ENCODE measurements around the gene SEMA3A. TPM values are rescaled to one million over a fixed set of nuclear protein-coding genes. Genes with fewer than 3 reads are reported as not detected.

The SEMA3A gene
- total RNA-seq, 1 experiment from 2014 or later = 32.2 TPM

DNA sequence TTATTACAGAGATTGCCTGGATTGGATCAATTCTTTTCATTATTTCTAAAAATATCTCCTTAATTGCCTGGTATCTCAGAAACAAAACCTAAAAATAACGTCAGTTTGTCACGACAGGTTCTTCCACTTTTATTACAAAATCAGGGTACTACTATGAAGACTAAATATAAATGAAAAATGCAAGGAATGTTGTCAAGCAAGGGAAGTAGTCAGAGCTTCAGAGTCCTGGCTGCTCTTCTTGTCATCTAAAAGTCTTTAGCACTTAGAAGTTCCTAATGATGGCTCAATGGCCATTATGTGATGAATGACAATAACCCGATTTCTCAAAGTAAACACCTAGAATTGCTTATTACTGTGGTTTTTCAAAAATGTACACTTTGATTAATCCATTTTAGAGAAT, 192.2 kb downstream of the SEMA3A start:
- TF ChIP-seq ESRRA (CRISPR knock-in tag; IDR thresholded peaks at IDR 0.05; ENCODE audit: borderline replicate concordance) = no peak
- no peak for TF ChIP-seq EMX1 (CRISPR knock-in tag; IDR thresholded peaks at IDR 0.05)
- no peak for TF ChIP-seq CREB1 (CRISPR knock-in tag; IDR thresholded peaks at IDR 0.05)
- TF ChIP-seq, protein P1, sequence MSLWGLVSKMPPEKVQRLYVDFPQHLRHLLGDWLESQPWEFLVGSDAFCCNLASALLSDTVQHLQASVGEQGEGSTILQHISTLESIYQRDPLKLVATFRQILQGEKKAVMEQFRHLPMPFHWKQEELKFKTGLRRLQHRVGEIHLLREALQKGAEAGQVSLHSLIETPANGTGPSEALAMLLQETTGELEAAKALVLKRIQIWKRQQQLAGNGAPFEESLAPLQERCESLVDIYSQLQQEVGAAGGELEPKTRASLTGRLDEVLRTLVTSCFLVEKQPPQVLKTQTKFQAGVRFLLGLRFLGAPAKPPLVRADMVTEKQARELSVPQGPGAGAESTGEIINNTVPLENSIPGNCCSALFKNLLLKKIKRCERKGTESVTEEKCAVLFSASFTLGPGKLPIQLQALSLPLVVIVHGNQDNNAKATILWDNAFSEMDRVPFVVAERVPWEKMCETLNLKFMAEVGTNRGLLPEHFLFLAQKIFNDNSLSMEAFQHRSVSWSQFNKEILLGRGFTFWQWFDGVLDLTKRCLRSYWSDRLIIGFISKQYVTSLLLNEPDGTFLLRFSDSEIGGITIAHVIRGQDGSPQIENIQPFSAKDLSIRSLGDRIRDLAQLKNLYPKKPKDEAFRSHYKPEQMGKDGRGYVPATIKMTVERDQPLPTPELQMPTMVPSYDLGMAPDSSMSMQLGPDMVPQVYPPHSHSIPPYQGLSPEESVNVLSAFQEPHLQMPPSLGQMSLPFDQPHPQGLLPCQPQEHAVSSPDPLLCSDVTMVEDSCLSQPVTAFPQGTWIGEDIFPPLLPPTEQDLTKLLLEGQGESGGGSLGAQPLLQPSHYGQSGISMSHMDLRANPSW (CRISPR knock-in tag; conservative IDR thresholded peaks at IDR 0.05; ENCODE audit: low read depth) = no peak
- TF ChIP-seq, protein P2, sequence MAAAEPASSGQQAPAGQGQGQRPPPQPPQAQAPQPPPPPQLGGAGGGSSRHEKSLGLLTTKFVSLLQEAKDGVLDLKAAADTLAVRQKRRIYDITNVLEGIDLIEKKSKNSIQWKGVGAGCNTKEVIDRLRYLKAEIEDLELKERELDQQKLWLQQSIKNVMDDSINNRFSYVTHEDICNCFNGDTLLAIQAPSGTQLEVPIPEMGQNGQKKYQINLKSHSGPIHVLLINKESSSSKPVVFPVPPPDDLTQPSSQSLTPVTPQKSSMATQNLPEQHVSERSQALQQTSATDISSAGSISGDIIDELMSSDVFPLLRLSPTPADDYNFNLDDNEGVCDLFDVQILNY (CRISPR knock-in tag; IDR thresholded peaks at IDR 0.05) = no peak
- TF ChIP-seq IRF2 (CRISPR knock-in tag; IDR thresholded peaks at IDR 0.05; ENCODE audit: borderline replicate concordance, low read depth) = no peak
- TF ChIP-seq ZNF232 (CRISPR knock-in tag; IDR thresholded peaks at IDR 0.05) = no peak
- TF ChIP-seq NR3C1 (CRISPR knock-in tag; conservative IDR thresholded peaks at IDR 0.05; ENCODE audit: low read depth) = no peak
- TF ChIP-seq, protein P3, sequence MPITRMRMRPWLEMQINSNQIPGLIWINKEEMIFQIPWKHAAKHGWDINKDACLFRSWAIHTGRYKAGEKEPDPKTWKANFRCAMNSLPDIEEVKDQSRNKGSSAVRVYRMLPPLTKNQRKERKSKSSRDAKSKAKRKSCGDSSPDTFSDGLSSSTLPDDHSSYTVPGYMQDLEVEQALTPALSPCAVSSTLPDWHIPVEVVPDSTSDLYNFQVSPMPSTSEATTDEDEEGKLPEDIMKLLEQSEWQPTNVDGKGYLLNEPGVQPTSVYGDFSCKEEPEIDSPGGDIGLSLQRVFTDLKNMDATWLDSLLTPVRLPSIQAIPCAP (CRISPR knock-in tag; IDR thresholded peaks at IDR 0.05) = no peak
- TF ChIP-seq, protein P4, sequence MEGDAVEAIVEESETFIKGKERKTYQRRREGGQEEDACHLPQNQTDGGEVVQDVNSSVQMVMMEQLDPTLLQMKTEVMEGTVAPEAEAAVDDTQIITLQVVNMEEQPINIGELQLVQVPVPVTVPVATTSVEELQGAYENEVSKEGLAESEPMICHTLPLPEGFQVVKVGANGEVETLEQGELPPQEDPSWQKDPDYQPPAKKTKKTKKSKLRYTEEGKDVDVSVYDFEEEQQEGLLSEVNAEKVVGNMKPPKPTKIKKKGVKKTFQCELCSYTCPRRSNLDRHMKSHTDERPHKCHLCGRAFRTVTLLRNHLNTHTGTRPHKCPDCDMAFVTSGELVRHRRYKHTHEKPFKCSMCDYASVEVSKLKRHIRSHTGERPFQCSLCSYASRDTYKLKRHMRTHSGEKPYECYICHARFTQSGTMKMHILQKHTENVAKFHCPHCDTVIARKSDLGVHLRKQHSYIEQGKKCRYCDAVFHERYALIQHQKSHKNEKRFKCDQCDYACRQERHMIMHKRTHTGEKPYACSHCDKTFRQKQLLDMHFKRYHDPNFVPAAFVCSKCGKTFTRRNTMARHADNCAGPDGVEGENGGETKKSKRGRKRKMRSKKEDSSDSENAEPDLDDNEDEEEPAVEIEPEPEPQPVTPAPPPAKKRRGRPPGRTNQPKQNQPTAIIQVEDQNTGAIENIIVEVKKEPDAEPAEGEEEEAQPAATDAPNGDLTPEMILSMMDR (IDR thresholded peaks at IDR 0.05) = no peak
- no peak for TF ChIP-seq ZNF263 (CRISPR knock-in tag; IDR thresholded peaks at IDR 0.05; ENCODE audit: low read depth)
- no peak for TF ChIP-seq SOX15 (CRISPR knock-in tag; IDR thresholded peaks at IDR 0.05)
- TF ChIP-seq ZNF317 (CRISPR knock-in tag; IDR thresholded peaks at IDR 0.05; ENCODE audit: borderline replicate concordance, low read depth) = no peak
- no peak for TF ChIP-seq GTF2I (CRISPR knock-in tag; conservative IDR thresholded peaks at IDR 0.05)
- TF ChIP-seq FOXK1 (CRISPR knock-in tag; IDR thresholded peaks at IDR 0.05) = no peak
- TF ChIP-seq ZNF396 (CRISPR knock-in tag; IDR thresholded peaks at IDR 0.05; ENCODE audit: borderline replicate concordance) = no peak
- TF ChIP-seq ATF1 (CRISPR knock-in tag; IDR thresholded peaks at IDR 0.05) = no peak
- TF ChIP-seq, protein P5, sequence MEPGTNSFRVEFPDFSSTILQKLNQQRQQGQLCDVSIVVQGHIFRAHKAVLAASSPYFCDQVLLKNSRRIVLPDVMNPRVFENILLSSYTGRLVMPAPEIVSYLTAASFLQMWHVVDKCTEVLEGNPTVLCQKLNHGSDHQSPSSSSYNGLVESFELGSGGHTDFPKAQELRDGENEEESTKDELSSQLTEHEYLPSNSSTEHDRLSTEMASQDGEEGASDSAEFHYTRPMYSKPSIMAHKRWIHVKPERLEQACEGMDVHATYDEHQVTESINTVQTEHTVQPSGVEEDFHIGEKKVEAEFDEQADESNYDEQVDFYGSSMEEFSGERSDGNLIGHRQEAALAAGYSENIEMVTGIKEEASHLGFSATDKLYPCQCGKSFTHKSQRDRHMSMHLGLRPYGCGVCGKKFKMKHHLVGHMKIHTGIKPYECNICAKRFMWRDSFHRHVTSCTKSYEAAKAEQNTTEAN (CRISPR knock-in tag; IDR thresholded peaks at IDR 0.05) = no peak
- TF ChIP-seq, protein P6, sequence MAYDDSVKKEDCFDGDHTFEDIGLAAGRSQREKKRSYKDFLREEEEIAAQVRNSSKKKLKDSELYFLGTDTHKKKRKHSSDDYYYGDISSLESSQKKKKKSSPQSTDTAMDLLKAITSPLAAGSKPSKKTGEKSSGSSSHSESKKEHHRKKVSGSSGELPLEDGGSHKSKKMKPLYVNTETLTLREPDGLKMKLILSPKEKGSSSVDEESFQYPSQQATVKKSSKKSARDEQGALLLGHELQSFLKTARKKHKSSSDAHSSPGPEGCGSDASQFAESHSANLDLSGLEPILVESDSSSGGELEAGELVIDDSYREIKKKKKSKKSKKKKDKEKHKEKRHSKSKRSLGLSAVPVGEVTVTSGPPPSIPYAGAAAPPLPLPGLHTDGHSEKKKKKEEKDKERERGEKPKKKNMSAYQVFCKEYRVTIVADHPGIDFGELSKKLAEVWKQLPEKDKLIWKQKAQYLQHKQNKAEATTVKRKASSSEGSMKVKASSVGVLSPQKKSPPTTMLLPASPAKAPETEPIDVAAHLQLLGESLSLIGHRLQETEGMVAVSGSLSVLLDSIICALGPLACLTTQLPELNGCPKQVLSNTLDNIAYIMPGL (CRISPR knock-in tag; IDR thresholded peaks at IDR 0.05) = no peak
- H3K27ac Mint-ChIP-seq = peak overlapping the region; percentile 78
- peaks cover 17% of the 10 kb centered on the region for H3K36me3 Mint-ChIP-seq
- no peaks in the 10 kb centered on the region for H3K27me3 Mint-ChIP-seq (ENCODE audit: low read depth)
- DNase-seq (ENCODE audit: low spot score) (no peak), ATAC-seq (no peak; the same call in 1 of the 2 replicates)
- POLR2A ChIA-PET = no interaction called here
- H3K4me1 Mint-ChIP-seq = peaks cover 24% of the 10 kb centered on the region
- CTCF ChIA-PET = no interaction called here
- H3K4me3 Mint-ChIP-seq = no peak overlapping the region
- H3K9me3 Mint-ChIP-seq = no peaks in the 10 kb centered on the region
